OCI-LY1 (cell line): ENCODE measurements around the gene SREK1IP1.

ENCODE experiments used
- EZH2 ChIP-seq: fragments of 200-600 bp; sonication (generic), shearing (Covaris generic); IDR thresholded peaks from 2 replicates; pipeline ENCODE4 v1.8.0; 2017; ENCODE audit warnings: borderline replicate concordance, mixed run types, mild to moderate bottlenecking, antibody characterized with exemption, low read length, moderate library complexity, mixed read lengths
- TF ChIP-seq, protein P1 (sequence below): fragments of 200-600 bp; sonication (generic), shearing (Covaris generic); IDR thresholded peaks from 2 replicates; pipeline ENCODE4 v1.5.1; 2017; ENCODE audit warnings: mild to moderate bottlenecking, antibody characterized with exemption, low read length, moderate library complexity, mixed read lengths

DNA sequence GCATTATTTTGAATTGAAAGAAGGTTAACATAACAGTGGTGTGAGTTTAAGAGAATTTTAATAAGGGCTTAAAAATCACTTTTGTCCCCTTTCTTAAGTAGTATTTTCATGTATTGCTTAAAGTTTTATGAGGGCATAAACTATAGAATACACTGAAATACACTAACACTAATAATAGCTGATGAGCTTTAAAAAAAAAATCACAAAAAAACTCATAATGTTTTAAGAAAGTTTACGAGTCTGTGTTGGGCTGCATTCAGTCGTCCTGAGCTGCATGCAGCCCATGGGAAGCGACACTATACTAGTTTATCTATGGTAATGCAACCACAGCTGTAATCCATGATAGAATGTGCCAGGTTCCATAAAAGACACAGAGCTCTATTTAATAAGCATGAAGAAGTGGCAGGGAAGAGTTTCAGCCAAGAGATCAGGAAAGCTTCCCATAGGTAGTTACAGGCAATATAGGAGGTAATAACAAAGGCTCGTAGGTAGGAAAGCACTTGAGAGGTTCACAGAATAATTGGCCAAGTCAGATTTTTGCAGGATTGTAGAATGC lies 4.5 kb downstream of the SREK1IP1 start:
- TF ChIP-seq EZH2 = no peak
- TF ChIP-seq, protein P1, sequence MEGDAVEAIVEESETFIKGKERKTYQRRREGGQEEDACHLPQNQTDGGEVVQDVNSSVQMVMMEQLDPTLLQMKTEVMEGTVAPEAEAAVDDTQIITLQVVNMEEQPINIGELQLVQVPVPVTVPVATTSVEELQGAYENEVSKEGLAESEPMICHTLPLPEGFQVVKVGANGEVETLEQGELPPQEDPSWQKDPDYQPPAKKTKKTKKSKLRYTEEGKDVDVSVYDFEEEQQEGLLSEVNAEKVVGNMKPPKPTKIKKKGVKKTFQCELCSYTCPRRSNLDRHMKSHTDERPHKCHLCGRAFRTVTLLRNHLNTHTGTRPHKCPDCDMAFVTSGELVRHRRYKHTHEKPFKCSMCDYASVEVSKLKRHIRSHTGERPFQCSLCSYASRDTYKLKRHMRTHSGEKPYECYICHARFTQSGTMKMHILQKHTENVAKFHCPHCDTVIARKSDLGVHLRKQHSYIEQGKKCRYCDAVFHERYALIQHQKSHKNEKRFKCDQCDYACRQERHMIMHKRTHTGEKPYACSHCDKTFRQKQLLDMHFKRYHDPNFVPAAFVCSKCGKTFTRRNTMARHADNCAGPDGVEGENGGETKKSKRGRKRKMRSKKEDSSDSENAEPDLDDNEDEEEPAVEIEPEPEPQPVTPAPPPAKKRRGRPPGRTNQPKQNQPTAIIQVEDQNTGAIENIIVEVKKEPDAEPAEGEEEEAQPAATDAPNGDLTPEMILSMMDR = no peak
